Suppressor macrophage (primary cell): ENCODE measurements around the gene KLRB1.
A peak's percentile ranks its signal among the peaks of the same experiment; 100 is the strongest.

Source experiments
- DNase-seq, 4 experiments: peaks; one replicate each; pipeline ENCODE4 v3.0.0-alpha.2; 2020 to 2022
- total RNA-seq, 17 experiments: gene quantifications; one replicate each; lab custom pipeline; 2026; ENCODE audit warnings: mixed read lengths in 6 of 17, inconsistent platforms in 3 of 17; lab: John Stamatoyannopoulos, UW

Gene KLRB1
- total RNA-seq, result 0 to 0.99 (median 0) reads per million in 17 experiments

DNA sequence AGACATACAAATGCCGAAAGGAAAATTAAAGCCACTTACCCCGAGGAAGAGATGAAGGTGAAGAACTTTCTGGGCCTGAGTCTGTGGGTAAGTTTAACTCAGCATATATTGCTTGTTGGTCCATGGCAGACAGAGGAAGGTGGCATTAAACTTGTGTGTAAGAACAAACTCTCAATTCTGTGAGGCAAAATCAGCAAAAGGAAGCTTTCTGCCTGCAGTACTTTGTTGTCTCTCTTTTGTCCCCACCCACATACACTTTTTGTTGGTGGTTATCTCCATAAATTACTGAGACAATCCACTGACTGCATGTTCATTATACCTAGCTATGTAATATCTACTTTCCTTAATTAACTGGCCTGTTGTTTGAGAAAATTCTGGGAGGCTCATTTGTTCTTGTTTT, at the start of gene KLRB1:
Gene KLRB1, minus strand, starts transcription at position 201 of the 400 bp plus-strand sequence. Its CDS starts 77 bp downstream, at position 124.
- DNase-seq, result no peak

DNA sequence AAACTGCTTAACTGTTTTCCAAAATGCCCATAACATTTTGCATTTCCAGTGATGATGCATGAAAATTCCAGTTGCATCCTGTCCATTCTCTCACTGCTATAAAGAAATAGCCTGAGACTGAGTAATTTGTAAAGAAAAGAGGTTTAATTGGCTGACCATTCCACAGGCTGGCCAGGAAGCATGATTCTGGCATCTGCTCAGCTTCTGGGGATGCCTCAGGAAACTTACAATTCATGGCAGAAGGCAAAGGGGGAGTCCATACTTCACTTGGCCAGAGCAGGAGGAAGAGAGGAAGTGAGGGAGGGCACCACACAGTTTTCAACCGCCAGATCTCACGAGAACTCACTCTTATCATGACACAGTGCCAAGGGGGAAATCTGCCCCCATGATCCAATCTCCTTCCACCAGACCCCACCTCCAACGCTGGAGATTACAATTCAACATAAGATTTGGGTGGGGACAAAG, 43.6 kb upstream of the KLRB1 start:
- DNase-seq, result peak in 2 of 4 experiments; percentile 6 to 20

DNA sequence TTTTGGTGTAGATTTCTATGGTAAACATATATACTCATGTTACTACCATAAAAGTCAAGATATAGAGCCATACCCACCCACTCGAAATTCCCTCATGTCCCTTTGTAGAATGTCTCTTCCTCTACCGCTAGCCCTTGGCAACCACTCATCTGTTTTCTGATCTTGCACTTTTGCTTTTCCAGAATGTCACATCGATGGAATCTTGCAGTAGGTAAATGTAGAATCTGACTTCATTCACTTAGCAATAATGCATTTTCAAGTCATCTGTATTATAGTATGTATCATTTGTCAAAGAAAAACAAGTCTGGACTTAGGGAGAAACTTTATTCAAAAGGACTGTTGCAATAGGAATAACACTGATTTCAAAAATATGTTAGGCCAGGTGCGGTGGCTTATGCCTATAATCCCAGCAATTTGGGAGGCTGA, 42.4 kb upstream of the KLRB1 start:
- DNase-seq, result peak; percentile 13 to 58 (median 35)

DNA sequence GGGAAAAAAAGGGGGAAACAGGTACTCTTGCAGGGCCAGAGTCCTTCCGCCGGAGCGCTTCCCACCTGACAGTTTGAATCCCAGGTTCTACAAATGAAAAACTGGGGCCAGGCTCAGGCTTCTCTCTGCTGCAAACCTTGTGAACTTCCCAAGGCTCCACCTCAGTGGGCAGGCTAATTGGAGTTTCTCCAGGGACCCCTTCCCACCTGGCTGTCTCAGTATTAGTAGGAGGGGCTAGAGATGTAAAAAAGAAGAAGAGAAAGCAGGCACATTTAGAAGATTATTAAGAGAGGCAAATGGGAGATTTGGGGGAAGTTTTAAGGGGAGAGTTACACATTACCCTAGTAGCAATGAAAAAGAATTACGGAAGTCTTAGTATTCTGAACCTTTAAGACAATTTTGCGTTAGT, 41.8 kb upstream of the KLRB1 start:
- DNase-seq, result peak; percentile 12 to 58 (median 45)

GRCh38 chr12:9648701-9649531, 41.2 kb upstream of the KLRB1 start:
- no peak for DNase-seq

DNA sequence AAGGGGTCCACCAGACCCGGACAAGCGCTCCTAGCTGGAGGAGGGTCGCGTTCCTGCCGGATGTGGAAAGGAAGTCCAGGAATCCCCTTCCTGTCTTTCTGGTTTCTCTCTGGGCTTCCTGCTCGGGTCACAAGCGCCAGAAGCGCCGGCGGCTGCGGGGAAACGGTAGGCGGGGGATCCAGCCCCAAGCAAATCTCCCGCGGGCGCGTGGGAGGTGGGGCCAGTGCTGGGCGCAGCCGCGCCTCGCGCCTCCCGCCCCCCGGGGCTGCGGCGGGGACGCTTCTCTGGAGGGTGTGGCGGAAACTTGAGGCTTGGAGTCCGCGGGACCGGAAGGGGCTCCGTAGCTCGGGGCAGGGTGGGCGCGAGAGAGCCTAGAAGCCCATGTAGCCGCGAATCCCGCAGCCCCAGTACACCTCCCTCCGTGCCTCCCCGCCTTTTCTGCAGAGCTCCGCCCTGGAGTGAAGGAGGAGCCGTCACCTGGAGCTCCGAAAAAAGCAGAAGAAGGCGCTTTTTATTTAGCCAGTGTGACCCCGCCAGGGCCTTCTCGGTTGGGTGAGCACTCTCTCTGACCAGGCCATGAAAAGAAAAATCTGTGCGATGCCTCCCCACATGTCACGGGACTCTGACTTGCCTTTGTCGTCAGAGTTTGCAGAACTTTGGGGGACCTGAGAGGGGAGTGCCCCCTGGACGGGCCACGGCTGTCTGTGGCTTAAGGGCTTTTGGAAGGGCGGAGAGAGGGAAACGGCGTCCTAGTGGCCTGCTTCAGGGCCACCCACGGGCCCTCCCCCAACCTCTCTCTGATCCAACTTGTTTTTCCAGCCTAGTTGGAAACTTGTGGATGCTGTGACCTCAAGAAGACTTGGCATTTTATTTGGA, 40.3 kb upstream of the KLRB1 start:
- peak; percentile 92 to 98 (median 94) for DNase-seq

- no peak for DNase-seq
These were observed 39.4 kb upstream of the KLRB1 start for GRCh38 chr12:9646794-9647781.

DNA sequence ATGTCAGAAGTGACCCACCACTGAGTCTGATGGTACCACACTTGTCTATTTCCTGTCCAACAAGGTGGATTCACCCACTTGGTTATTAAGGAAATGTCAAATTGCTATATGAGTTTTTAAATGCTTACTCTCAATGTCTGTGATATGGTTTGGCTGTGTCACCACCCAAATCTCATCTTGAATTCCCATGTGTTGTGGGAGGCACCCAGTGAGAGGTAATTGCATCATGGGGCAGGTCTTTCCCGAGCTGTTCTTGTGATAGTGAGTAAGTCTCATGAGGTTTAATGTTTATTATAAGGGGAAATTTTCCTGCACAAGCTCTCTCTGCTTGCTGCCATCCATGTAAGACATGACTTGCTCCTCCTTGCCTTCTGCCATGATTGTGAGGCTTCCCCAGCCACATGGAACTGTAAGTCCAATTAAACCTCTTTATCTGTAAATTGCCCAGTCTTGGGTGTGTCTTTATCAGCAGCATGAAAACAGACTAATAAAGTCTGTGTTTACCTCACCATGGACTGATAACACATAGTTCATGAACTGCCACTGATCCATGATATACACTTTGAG, 37.4 kb upstream of the KLRB1 start:
- DNase-seq, result peak; percentile 31 to 52 (median 40)

- no peak for DNase-seq
These were observed 35.5 kb upstream of the KLRB1 start for GRCh38 chr12:9643266-9643660.

- DNase-seq, result no peak
These were observed 35.0 kb upstream of the KLRB1 start for GRCh38 chr12:9642606-9643265.

DNA sequence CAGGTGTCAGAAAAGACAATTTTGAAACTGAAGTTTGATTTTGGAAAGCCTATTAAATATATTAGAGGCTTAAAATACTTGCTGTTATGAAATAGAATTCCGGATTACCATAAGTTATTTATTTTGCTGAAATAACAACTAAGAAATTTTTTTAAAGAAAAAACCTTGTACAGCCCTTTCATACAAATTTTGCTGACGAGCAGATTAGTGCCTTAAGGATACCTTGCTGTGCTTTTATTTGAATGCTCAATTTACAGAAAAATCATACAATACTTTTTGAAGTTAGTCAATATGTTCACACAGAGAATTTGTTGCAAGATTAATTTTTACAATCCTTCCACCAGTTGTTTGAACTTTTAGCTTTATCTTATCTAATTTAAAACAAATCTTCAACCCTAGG, 32.3 kb upstream of the KLRB1 start:
- DNase-seq, result no peak

DNA sequence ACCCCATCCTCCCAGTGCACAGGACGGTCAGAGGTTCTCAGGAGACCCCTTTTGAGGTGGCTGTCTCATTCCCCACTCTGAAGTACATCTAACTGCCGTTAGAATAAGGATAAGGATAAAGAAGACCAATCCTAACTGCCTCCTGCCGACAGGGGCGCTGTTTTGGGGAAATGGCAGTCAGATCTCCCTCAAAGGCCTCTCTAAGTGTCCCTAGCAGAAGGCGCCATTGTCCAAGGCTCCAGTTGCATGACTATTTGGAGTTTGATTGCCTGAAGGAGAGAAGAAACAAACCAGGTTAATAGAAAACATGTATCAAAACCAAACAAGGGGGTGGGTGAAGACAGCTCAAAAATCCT, 29.1 kb upstream of the KLRB1 start:
- DNase-seq, result no peak

- DNase-seq, result peak in 2 of 4 experiments; percentile 71 to 77
These were observed 28.6 kb upstream of the KLRB1 start for GRCh38 chr12:9636150-9636850.

DNA sequence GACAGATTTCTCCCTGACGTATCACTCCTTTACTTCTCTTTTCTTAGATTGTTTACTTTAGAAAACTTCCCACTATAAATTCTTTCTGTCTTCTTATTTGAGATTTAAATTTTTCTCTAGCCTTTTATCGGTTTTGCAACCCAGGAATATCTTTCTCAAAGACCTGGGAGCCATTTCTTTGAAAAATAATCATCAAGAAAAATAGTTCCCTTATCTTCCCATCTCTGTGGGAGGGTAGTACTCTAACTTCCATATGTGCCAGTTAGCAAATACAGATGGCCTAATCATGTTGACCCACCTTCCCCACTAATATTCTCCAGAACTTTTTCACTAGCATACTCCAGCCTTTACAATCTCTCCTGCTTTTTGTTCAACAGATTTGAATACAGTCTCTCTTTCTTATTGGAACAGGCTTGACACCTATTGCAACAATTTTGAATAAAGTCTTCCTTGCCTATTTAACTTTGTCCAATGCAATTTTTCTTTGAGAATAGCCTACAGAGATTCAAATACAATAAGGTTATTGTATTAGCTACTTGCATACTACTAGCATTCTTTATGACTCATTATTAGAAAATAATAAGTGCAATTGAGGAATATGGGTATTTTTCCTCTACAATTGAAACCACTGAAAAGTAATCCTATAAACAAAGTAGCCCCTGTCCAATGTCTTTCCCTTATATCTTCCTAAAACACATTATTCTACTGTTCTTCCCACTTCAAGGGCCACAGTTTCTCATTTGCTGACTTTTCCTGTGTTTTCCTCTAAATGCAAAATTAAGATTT, 27.4 kb upstream of the KLRB1 start:
- DNase-seq, result peak in 3 of 4 experiments; percentile 12 to 49 (median 23)

DNA sequence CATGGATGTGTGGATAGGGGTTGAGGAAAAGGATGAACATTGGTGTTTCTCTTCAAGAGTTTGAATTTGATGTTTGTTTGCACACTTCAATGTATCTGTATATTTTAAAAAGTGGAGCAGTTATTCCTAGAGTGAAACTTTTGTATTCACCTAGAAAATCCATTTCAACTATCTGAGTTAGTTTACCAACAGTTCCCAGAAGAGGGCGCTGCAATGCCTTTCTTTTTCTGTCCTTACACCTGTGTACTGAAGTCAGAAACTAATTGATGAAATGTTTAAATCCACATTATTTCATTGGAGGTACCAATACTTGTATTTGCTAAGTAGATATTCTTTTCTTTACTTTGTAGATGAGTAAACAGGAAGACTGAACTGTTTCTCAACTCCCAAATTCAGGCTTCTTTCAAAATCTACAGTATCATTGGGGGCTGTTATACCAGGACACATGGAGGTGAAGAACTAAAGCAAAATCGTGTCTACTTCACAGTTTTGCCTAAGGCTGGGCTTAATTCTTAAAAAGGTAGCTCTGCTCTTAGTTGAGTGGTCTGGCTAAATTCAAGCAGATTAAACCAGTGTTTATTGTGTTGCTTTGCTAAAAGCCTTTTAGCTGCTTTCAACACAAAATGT, 26.6 kb upstream of the KLRB1 start:
- peak; percentile 41 to 69 (median 61) for DNase-seq

- DNase-seq, result no peak
These were observed 25.1 kb upstream of the KLRB1 start for GRCh38 chr12:9632766-9633165.

GRCh38 chr12:9626821-9627220, 19.1 kb upstream of the KLRB1 start:
- DNase-seq, result no peak

- DNase-seq, result no peak
These were observed 18.6 kb upstream of the KLRB1 start for GRCh38 chr12:9626291-9626690.

- DNase-seq, result no peak
These were observed 17.3 kb upstream of the KLRB1 start for GRCh38 chr12:9625019-9625418.
